ENCODE data around the gene SRCAP.

DNA sequence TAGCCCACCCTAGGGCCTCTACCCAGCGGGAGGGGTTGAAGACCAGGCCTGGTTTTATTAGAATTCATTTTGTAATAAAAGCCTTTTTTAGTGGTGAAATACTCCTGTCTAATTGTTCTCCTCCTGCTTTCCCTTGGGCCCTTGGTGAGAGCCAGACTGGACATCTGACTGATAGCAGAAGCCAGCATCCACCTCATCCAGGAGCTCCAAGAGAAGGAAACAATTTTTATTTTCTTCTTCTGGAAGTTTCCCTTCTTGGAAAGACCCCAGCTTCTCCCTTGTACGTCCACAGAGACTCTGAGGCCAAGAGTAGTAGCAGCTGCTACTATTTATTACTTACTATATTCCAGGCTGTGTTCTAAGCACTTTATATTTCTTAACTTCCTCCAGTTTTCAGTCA lies 45.2 kb downstream of the SRCAP start:
- TF ChIP-seq, protein P1, sequence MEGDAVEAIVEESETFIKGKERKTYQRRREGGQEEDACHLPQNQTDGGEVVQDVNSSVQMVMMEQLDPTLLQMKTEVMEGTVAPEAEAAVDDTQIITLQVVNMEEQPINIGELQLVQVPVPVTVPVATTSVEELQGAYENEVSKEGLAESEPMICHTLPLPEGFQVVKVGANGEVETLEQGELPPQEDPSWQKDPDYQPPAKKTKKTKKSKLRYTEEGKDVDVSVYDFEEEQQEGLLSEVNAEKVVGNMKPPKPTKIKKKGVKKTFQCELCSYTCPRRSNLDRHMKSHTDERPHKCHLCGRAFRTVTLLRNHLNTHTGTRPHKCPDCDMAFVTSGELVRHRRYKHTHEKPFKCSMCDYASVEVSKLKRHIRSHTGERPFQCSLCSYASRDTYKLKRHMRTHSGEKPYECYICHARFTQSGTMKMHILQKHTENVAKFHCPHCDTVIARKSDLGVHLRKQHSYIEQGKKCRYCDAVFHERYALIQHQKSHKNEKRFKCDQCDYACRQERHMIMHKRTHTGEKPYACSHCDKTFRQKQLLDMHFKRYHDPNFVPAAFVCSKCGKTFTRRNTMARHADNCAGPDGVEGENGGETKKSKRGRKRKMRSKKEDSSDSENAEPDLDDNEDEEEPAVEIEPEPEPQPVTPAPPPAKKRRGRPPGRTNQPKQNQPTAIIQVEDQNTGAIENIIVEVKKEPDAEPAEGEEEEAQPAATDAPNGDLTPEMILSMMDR (IDR thresholded peaks at IDR 0.05): no peak
- no peak for TF ChIP-seq POLR2A (IDR thresholded peaks at IDR 0.05)
